Mucosa of stomach (tissue), 1 donor: ENCODE measurements around the gene CSNK1G1.
"Not testable (repeated sequence)": the region's sequence is repeated elsewhere in the genome, so short reads cannot be mapped to it uniquely, and the experiment has no call there.

Source experiments
- H3K27me3 ChIP-seq: one replicate; pipeline ENCODE4 v1.7.0; 2013; ENCODE audit warnings: mild to moderate bottlenecking, low read length; ENCODE audit not compliant: control insufficient read depth, insufficient read depth
- H3K36me3 ChIP-seq: one replicate; pipeline ENCODE4 v1.7.0; 2013; ENCODE audit warnings: low read length; ENCODE audit not compliant: control insufficient read depth, insufficient read depth
- H3K4me1 ChIP-seq: one replicate; pipeline ENCODE4 v1.7.0; 2013; ENCODE audit warnings: mild to moderate bottlenecking, low read length; ENCODE audit not compliant: control insufficient read depth, insufficient read depth
- H3K4me3 ChIP-seq: one replicate; pipeline ENCODE4 v1.7.0; 2013; ENCODE audit warnings: low read length
- H3K9ac ChIP-seq: one replicate; pipeline ENCODE4 v1.7.0; 2013; ENCODE audit warnings: mild to moderate bottlenecking, low read length, moderate library complexity
- H3K9me3 ChIP-seq: one replicate; pipeline ENCODE4 v1.7.0; 2013; ENCODE audit warnings: mild to moderate bottlenecking, low read length, moderate library complexity; ENCODE audit not compliant: control insufficient read depth
- donor health status: Pancreatic carcinoma.

CSNK1G1 gene

GRCh38 chr15:64379216-64379960 is 23.4 kb upstream of the CSNK1G1 start:
- Histone ChIP-seq H3K27me3 (no peaks in the 10 kb centered on the region), H3K4me1 (peaks cover 9% of the 10 kb centered on the region), H3K4me3 (no peak overlapping the region)

GRCh38 chr15:64373360-64373759 is 17.4 kb upstream of the CSNK1G1 start:
- no peak overlapping the region for H3K4me3 ChIP-seq
- H3K9ac ChIP-seq, result no peak overlapping the region
- H3K4me1 ChIP-seq, result no peaks in the 10 kb centered on the region
- no peaks in the 10 kb centered on the region for H3K9me3 ChIP-seq
- H3K27me3 ChIP-seq, result no peaks in the 10 kb centered on the region
- no peaks in the 10 kb centered on the region for H3K36me3 ChIP-seq

More at GRCh38 chr15:64379216-64379960, 23.4 kb upstream of the CSNK1G1 start:
- Histone ChIP-seq H3K9ac (no peak overlapping the region), H3K9me3 (no peaks in the 10 kb centered on the region), H3K36me3 (no peaks in the 10 kb centered on the region)

- H3K4me3 ChIP-seq, H3K27me3 ChIP-seq, H3K36me3 ChIP-seq: not testable (repeated sequence)
Observed at GRCh38 chr15:64371383-64371782, 15.4 kb upstream of the CSNK1G1 start.

GRCh38 chr15:64369078-64369607 is 13.2 kb upstream of the CSNK1G1 start:
- H3K9me3 ChIP-seq, result no peaks in the 10 kb centered on the region
- no peaks in the 10 kb centered on the region for H3K36me3 ChIP-seq

More at GRCh38 chr15:64371383-64371782, 15.4 kb upstream of the CSNK1G1 start:
- not testable (repeated sequence) for H3K9ac ChIP-seq, H3K4me1 ChIP-seq, H3K9me3 ChIP-seq

GRCh38 chr15:64361259-64361658 is 5.3 kb upstream of the CSNK1G1 start:
- Histone ChIP-seq H3K27me3 (no peaks in the 10 kb centered on the region), H3K9me3 (no peaks in the 10 kb centered on the region), H3K4me1 (peaks cover 3% of the 10 kb centered on the region)

More at GRCh38 chr15:64369078-64369607, 13.2 kb upstream of the CSNK1G1 start:
- Histone ChIP-seq H3K4me1 (no peaks in the 10 kb centered on the region), H3K4me3 (no peak overlapping the region), H3K9ac (no peak overlapping the region), H3K27me3 (no peaks in the 10 kb centered on the region)

GRCh38 chr15:64356710-64357040 is 702 bp upstream of the CSNK1G1 start:
- Histone ChIP-seq H3K4me1 (peaks cover 9% of the 10 kb centered on the region), H3K27me3 (no peaks in the 10 kb centered on the region), H3K9me3 (no peaks in the 10 kb centered on the region), H3K9ac (peak overlapping the region; percentile 76), H3K4me3 (peak overlapping the region; percentile 67), H3K36me3 (no peaks in the 10 kb centered on the region)

More at GRCh38 chr15:64361259-64361658, 5.3 kb upstream of the CSNK1G1 start:
- Histone ChIP-seq H3K4me3 (no peak overlapping the region), H3K36me3 (no peaks in the 10 kb centered on the region), H3K9ac (no peak overlapping the region)

GRCh38 chr15:64355348-64355943 is 527 bp downstream of the CSNK1G1 start:
- Histone ChIP-seq H3K27me3 (no peaks in the 10 kb centered on the region), H3K4me3 (peak overlapping the region; percentile 67), H3K36me3 (no peaks in the 10 kb centered on the region), H3K4me1 (peaks cover 9% of the 10 kb centered on the region), H3K9ac (peak overlapping the region; percentile 76), H3K9me3 (no peaks in the 10 kb centered on the region)

- peaks cover 9% of the 10 kb centered on the region for H3K4me1 ChIP-seq
- no peak overlapping the region for H3K4me3 ChIP-seq
- H3K27me3 ChIP-seq, result no peaks in the 10 kb centered on the region
- H3K9ac ChIP-seq, result peak overlapping the region; percentile 76
- H3K9me3 ChIP-seq, result no peaks in the 10 kb centered on the region
- no peaks in the 10 kb centered on the region for H3K36me3 ChIP-seq
Observed at GRCh38 chr15:64354688-64355344, 1.2 kb downstream of the CSNK1G1 start.

- H3K36me3 ChIP-seq, result no peaks in the 10 kb centered on the region
- no peak overlapping the region for H3K4me3 ChIP-seq
- H3K27me3 ChIP-seq, result no peaks in the 10 kb centered on the region
- H3K4me1 ChIP-seq, result peaks cover 6% of the 10 kb centered on the region
- no peaks in the 10 kb centered on the region for H3K9me3 ChIP-seq
- H3K9ac ChIP-seq, result no peak overlapping the region
Observed at GRCh38 chr15:64351265-64351664, 4.7 kb downstream of the CSNK1G1 start.

GRCh38 chr15:64349375-64349774 is 6.6 kb downstream of the CSNK1G1 start:
- Histone ChIP-seq H3K4me1 (no peaks in the 10 kb centered on the region), H3K27me3 (no peaks in the 10 kb centered on the region), H3K4me3 (no peak overlapping the region), H3K9ac (no peak overlapping the region), H3K36me3 (no peaks in the 10 kb centered on the region), H3K9me3 (no peaks in the 10 kb centered on the region)

GRCh38 chr15:64348455-64348854 is 7.5 kb downstream of the CSNK1G1 start:
- no peaks in the 10 kb centered on the region for H3K27me3 ChIP-seq
- no peaks in the 10 kb centered on the region for H3K36me3 ChIP-seq
- no peaks in the 10 kb centered on the region for H3K4me1 ChIP-seq
- H3K9ac ChIP-seq, result no peak overlapping the region
- H3K4me3 ChIP-seq, result no peak overlapping the region
- no peaks in the 10 kb centered on the region for H3K9me3 ChIP-seq

- not testable (repeated sequence) for H3K4me3 ChIP-seq, H3K9ac ChIP-seq, H3K36me3 ChIP-seq, H3K4me1 ChIP-seq, H3K9me3 ChIP-seq, H3K27me3 ChIP-seq
Observed at GRCh38 chr15:64346242-64346641, 9.7 kb downstream of the CSNK1G1 start.
